ENCODE data around the gene GPR156.

DNA sequence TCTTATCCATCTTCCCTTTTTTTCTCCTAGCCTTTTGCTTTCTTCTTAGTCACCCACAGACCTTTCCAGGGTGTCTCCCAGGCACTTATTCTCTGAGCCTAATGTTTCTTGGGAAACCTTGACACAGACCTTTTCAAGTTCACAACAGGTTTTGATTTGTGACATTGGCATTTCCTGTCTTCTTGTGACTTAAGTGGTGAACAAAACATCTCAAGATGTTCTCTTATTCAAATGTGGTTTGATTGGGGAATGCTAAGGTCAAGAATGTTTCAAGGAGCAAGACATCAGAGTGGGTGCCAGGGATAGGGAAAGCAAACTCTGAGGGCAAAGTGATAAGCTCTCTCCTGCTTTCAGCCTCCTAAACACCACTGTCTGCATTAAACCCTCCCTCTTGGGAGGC is 122.6 kb downstream of the GPR156 start:
- TF ChIP-seq, protein P1, sequence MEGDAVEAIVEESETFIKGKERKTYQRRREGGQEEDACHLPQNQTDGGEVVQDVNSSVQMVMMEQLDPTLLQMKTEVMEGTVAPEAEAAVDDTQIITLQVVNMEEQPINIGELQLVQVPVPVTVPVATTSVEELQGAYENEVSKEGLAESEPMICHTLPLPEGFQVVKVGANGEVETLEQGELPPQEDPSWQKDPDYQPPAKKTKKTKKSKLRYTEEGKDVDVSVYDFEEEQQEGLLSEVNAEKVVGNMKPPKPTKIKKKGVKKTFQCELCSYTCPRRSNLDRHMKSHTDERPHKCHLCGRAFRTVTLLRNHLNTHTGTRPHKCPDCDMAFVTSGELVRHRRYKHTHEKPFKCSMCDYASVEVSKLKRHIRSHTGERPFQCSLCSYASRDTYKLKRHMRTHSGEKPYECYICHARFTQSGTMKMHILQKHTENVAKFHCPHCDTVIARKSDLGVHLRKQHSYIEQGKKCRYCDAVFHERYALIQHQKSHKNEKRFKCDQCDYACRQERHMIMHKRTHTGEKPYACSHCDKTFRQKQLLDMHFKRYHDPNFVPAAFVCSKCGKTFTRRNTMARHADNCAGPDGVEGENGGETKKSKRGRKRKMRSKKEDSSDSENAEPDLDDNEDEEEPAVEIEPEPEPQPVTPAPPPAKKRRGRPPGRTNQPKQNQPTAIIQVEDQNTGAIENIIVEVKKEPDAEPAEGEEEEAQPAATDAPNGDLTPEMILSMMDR (optimal IDR thresholded peaks at IDR 0.05 in 1 of 3, IDR thresholded peaks at IDR 0.05 in 1 of 3, conservative IDR thresholded peaks at IDR 0.05 in 1 of 3; ENCODE audit: extremely low read depth in 1 of 3, insufficient read depth in 2 of 3, low read length in 3 of 3): no peak
- no peak for TF ChIP-seq EZH2 (IDR thresholded peaks at IDR 0.05; ENCODE audit: low read length)

Data from keratinocyte (primary cell).